ENCODE measurements around the gene TNRC6A. TPM values are rescaled to one million over a fixed set of nuclear protein-coding genes. Genes with fewer than 3 reads are reported as not detected.
"Not testable (repeated sequence)": the region's sequence is repeated elsewhere in the genome, so short reads cannot be mapped to it uniquely, and the experiment has no call there.

TNRC6A gene
- total RNA-seq, 1 donor from 2014 or later: 47.1 TPM

DNA sequence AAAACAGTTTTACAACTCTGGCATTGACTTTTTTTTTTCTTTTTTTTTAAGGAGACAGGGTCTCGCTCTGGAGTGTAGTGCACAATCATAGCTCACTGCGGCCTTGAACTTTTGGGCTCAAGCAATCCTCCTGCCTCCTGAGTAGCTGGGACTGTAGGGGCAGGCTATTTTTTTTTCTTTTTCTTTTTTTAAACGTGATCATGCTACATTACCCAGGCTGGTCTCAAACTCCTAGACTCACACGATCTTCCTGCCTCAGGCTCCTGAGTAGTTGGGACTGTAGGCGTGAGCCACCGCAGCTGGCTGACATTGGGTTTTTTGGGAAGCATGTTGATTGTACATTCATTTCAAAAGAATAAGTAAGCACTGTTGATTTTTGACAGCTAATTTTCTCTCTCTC lies 32.1 kb downstream of the TNRC6A start:
- DNase-seq: no peak

DNA sequence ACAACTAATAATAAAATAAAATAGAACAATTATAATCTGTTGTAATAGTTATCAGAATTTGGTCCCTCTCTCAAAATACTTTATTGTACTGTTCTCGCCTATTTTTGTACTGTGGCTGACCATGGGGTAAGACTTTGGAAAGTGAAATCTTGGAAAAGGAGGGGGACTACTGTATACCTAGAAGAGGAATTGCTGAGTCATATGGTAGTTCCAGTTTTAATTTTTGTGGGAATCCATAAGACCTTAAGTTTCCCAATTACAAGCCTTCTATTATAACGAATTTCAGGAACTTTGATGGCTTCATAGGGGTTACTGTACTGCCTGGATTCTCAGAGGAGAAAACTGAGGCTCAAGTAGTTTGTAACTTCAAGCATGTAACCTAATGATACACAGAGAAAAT lies 35.5 kb downstream of the TNRC6A start:
- DNase-seq: no peak

DNA sequence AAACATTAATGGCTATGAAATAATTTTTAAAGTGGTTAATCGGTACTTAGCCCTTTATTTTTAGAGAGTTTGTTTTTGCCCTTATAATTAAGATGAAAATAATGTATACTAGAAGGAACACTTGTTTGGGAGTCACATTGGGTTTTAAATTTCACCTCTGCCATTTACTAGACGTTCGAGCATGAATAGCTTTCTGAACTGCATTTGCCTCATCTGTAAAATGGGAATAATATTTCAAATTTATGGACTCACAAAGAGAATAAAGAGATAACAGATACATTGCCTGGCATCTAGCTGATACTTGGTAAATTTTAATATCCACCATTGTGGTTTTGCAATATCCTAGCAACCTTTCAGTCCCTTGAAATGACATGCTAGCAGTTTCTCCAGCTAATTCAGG lies 36.6 kb downstream of the TNRC6A start:
- DNase-seq: no peak

DNA sequence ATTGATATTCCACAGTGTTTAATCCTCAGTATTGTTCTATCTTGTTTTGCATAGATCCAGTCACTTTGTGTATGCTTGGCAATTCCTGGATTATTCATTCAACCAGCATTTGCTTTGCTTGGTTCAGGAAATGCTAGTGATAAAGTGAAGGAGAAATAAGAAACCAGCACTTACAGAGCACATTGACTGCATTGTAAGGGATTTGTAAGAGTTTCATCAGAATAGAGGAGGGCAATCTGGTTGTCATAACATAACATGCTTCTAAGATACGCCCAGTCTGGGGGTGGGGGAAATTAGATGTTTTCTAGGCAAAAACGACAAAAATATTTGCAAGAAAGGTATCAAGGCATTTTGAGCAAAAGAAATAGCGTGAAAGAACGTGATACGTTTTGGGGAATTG lies 40.4 kb downstream of the TNRC6A start:
- no peak for DNase-seq

DNA sequence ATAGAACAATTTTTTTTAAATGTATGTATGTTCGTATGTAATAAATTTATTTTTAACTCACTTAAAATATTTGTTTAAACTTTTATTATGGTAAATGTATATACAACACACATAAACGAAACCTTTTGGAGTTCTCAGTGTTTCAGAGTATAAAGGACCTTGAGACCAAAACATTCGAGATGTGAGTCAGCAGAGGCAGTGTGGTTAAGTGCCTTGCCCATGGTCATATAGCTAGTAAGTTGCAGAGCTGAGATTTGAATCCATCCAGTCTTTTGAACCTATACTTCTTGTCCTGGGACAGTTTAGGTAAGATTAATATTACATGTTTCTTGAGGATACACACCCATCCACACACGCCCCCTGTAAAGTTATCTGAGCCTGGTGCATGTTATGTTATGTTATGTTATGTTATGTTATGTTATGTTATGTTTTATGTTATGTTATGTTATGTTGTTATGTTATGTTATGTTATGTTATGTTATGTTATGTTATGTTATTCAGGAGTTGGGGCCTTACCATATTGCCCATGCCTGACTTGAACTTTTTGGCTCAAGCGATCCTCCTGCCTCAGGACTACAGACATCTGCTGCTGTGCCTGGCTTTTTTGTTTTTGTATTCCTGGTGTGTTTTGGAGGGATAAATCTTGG lies 41.8 kb downstream of the TNRC6A start:
- no peak for DNase-seq

DNA sequence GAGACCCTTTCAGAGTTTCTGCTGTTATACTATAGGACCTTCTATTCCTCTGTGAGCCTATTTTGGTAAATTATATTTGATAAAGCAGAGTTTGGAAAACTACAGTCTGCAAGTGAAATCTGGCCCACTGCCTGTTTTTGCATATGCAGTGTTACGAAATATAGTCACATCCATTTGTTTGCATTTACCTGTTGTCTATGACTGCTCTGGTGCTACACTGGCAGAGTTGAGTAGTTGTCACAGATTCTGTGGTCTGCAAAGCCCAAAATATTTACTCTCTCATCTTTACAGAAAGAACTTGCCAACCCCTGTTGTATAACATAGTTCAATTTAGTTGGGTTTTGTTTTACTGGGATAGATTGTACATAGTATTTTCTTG lies 42.3 kb downstream of the TNRC6A start:
- no peak for DNase-seq

DNA sequence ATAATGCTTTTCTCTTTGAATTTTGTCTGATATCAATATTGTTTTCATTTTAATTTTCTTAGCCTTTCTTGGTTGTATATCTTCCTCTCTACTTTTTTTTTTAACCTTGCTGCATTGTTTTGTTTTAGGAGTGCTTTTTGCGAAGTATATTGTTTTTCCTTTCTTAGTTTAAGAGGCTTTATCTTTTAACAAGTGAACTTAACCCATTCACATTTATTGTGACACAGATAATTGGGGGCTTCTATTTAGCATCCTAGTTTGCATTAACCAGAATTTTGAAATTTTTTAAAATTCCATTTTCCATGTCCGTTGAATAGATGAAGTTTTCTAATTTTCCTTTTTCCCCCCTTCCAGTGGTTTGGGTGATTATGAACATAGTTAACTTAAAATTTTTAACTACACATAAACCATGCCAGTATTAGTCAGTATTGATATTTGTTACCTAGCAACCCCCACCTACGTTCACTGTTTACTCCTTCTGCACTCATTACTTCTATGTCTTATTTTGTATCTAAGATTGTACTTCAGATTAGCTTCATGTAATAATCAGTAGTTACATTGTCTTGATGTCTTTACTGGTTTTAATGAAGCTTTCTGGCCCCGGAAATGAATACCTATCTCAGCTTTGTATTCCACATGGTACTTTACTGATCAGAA lies 44.4 kb downstream of the TNRC6A start:
- no peak for DNase-seq

DNA sequence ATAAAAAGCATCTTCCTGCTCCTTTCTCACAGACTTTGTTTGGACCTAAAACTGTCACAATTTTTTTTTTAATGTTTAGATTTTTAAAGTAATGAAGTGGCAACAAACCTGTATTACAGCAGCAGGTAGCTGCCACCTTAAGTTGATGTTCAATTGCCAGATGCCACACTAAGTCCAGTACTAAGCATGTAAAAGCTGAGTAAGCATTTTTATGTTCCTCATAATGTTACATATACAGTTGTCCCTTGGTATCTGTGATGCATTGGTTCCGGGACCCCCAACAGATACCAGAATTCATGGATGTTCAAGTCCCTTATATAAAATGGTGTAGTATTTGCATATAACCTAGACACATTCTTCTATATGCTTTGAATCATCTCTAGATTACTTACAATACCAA lies 45.1 kb downstream of the TNRC6A start:
- no peak for DNase-seq

DNA sequence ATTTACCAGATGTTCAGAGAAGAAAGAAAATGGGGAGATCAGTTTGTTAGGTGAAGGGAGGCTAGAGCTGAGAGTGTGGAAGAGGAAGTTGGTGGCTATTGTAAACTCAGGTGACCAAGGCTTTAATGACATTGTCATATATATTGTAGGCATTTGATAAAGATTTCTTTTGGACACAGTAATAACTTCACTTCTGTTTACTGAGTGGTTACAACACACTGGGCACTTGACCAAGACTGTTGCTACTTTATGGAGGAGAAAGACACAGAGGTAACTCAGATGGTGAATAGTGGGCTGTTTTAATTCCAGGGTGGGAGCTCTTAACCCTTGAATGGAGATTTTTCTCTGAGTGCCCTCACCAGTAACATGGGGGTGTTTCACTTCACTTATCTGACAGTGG lies 46.0 kb downstream of the TNRC6A start:
- no peak for DNase-seq

DNA sequence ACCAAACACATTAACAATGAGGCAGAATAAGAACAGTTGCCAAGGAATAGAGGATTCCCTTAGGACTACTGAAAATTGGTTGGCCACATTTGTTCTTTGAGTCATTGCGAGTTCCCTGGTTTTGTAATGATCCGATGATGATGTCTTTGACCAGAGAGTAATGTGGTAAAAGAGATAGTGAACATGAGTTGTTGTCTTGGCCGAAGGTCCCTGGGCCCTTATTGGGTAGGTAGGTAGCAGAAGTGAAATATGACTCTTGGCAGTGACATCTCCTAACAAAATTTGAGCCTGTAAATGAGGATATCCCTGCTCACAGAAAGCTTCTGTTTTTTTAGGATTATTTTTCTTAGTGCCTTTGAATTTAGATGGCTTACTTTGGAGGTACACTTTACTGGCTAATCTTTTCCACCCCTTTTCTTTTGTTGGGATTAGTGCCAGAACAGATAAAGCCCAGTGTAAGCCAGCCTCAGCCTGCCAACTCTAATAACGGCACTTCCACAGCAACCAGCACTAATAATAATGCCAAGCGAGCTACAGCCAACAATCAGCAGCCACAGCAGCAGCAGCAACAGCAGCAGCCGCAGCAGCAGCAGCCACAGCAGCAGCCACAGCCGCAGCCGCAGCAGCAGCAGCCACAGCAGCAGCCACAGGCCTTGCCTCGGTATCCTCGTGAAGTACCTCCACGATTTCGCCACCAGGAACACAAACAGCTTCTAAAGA lies 47.2 kb downstream of the TNRC6A start:
- peak; percentile 22 for DNase-seq

DNA sequence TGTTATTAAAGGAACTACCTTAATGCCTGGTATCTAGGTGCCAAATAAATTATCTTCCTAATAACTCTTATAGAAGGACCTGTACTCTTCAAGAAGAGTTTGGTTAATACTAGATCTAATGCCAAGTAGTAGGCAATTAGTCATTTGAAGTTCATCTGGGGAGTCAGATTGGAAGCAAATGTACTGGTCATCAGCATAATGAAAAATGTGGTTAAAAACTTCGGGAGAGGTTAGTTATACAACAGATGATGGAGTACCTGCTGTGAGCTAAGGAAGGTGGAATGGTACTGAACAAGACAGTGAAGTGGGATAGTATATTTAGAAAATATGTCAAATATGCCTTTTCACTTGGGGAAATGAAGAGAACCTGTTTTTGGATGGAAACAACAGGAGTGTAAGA lies 49.2 kb downstream of the TNRC6A start:
- DNase-seq: no peak

DNA sequence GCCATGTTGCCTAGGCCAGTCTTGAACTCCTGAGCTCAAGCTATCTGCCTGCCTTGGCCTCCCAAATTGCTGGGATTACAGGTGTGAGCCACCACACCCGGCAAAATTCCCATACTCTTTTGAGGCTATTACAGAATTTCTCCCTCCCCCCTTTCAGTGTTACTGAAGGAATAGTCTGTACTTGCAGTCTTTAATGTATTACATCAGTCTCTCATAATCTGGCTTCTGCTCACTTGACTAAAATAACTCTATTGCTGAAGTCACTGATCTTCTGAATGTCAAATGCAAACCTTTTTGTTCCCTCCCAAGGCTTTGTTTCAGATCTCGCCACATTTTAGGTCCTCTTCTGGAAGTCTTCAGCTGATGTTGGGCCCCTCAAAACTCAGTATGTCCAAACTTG lies 51.8 kb downstream of the TNRC6A start:
- DNase-seq: no peak

DNA sequence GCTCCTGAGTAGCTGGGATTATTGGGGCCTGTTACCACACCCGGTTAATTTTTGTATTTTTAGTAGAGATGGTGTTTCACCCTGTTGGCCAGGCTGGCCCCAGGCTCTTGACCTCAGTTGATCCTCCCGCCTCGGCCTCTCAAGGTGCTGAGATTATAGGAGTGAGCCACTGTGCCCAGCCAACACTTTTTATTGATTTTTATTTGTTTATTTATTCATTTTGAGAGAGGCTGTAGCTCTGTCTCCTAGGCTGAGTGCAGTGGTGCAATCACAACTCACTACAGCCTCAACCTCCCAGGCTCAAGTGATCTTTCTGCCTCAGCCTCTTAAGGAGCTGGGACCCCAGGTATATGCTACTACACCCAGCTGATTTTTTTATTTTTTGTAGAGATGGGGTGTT lies 54.7 kb downstream of the TNRC6A start:
- DNase-seq: no peak

DNA sequence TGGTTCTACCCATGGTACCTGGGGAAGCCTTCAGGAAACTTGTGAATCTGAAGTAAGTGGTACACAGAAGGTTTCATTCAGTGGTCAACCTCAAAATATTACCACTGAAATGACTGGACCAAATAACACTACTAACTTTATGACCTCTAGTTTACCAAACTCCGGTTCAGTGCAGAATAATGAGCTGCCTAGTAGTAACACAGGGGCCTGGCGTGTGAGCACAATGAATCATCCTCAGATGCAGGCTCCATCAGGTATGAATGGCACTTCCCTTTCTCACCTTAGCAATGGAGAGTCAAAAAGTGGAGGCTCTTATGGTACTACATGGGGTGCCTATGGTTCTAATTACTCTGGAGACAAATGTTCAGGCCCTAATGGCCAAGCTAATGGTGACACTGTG lies 60.4 kb downstream of the TNRC6A start:
- no peak for DNase-seq

DNA sequence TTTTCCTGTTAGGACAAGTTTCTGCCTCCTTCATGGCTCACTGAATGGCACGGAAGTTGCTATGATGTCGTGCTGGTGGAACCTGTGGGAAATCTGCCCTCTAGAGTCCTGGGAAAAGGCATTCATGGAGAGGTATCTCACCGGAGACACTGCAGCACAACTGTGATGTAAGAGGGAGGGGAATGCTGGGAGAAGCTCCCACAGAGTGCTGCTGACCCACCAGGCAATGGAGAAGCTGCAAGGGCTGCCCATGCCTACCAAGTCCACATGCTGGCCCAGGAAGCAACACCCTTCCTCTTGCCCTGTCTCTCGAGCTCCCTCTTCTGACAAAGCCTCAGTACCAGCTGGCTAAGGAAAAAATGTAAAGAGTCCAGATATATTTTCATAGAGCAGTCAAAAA lies 71.1 kb downstream of the TNRC6A start:
- peak; percentile 61 for DNase-seq

DNA sequence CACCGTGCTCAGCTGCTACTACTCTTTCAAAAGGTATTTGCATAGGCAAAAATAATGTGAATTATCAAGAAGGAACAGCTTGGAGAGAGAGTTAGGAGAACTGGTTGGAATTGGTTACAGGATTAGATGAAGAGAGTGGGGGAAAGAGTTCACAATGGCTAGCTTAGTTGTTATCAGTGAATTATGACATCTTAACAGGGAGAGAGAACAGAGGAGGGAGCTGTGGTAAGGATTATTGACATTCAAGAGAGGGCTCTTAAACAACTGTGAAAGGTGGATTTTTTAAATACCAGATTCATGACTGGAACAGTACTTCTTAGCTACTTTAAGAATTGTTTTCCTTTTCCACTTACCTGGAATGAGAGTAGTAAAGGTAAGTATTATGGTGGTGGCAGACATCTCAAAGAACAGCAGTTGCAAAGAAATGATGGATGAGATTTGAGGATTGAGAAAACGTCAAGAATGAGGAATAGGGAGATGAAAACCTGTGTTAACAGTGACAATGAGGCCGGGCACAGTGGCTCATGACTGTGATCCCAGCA lies 72.4 kb downstream of the TNRC6A start:
- DNase-seq: no peak

DNA sequence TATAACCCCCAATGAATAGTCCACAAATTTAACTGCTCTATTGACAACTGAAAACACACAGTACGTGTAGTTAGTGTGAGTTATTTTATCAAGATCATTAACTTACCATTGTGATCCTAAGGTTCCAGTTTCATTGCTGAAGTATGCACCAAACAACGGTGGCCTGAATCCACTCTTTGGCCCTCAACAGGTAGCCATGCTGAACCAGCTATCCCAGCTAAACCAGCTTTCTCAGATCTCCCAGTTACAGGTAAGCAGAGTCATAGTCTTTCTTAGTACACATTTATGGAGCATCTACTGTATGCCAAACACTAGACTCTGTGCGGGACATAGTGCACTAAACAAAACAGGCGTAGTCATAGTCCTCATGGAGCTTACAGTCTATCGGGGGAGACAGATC lies 76.0 kb downstream of the TNRC6A start:
- no peak for DNase-seq

DNA sequence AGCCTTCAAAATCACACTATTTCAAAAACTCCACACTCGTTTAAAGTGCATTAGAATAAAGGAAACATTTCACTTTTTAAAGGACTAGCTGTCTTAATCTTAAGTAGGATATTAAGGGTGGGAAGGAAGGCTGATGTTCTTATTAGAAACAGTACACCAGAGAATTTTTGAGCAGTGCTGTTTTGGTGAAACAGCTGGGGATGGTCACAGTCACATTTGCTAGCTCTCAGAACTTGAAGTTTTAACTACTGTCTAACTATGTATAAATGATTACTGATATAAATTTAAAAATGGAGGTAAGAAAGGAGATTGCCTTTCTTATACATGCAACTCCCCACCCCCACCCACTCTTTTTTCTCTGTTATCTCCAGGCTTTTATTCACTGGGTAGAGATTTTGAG lies 77.8 kb downstream of the TNRC6A start:
- DNase-seq: no peak

DNA sequence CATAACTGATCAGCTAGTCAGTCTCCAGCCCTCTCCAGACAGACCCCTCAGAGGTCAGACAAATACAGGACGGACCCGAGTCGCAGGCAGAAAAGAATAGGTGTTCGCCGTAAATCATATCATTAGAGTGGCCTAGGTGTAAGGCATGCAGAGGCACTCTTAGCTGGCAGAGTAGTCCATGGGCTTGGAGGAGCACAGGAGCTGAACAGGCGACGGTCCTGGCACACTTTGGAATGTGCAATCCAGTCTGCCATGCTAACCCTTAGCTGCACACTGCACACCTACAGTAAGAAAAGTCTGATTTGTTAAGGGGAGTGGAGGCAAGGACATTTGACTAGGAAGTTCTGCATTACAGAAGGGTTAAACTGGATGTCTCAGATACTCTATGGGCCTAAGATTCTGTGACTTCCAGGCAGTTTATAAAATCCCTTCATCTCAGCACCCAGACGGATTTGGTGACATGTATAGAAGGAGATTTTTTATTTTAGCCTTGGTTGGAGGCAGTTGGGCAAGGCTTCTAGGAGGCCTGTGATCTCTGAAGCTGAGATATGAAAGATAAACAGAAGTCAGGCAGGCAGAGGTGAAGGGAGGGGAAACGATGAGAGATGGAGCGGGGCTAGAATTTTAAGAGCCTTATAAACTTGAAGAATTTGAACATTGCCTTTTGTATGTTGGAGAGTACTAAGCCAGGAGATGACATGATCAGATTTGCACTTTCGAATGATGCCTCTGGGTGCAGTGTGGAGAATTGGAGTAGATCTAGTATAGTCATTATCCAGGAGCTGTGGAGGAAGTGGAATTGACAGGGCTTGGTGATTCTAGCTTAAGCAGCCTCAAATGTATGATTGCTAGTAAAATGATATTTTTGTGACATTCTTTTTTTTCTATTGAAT lies 81.7 kb downstream of the TNRC6A start:
- no peak for DNase-seq

DNA sequence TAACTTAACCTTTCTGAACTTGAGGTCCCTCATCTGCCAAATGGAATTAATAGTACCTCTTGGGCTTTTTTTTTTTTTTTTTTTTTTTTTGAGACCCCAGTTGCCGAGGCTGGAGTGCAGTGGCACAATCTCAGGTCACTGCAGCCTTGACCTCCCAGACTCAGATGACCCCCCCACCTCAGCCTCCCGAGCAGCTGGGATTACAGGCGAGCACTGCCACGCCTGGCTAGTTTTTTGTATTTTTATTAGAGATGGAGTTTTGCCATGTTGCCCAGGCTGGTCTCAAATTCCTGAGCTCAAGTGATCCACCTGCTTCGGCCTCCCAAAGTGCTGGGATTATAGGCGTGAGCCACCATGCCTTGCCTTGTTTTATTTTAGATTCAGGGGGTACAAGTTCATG lies 83.4 kb downstream of the TNRC6A start:
- not testable (repeated sequence) for DNase-seq

DNA sequence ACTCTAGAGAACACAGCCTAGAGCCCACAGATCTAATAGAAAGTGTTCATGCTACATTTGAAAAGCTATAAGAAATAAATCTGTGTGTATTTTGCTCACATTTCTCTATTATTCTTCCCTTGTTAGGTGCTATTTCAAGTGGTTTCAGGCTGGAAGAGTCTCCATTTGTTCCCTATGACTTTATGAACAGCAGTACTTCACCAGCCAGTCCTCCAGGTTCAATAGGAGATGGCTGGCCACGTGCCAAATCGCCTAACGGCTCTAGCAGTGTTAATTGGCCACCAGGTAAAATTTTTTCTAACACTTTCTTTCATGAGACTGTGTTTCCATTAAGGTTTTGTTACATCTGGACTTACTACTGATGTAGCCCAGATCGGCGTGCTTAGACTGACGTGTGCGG lies 85.6 kb downstream of the TNRC6A start:
- DNase-seq: no peak

DNA sequence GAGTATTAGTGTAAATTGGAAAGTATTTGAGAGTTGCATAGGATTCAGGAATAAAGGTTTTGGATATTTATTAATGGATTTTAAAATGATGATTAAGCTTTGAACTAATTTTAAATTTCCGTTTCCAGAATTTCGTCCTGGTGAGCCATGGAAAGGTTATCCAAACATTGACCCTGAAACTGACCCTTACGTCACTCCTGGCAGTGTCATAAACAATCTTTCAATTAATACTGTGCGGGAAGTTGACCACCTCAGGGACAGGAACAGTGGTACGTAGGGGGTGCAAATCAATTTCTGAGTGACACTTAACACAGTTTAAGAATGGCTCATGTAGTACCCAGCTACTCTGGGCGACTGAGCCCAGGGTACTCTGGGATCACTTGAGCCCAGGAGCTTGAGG lies 87.2 kb downstream of the TNRC6A start:
- peak; percentile 46 for DNase-seq

DNA sequence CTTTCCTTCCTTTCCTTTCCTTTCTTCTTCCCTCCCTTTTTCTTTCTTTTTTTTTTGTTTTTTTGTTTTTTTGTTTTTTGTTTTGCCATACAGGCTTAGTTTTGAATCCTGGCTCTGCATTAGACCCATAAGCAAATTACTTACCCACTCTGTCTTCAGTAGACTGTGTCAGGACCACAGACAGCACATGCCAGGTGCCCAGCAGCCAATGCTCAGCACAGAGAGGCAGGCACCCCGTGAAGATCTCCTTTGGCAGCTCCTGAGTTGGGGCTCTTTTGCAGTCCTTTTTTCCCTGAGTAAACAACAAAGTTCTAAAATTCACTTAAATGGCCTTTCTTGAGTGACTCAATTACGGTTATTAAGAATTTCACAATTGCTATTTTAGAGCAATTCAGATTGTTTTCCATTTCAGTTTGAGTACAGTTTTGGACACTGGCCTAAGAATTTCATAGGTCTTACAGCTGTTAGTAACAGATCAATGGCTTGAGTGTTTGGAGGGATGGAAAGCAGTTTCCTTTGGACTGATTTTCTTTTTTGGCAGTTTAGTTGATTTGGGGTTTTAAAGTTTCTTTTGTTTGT lies 90.1 kb downstream of the TNRC6A start:
- no peak for DNase-seq

Data from dermis blood vessel endothelial cell (primary cell).